ENCODE data around the gene LRRC25.

DNA sequence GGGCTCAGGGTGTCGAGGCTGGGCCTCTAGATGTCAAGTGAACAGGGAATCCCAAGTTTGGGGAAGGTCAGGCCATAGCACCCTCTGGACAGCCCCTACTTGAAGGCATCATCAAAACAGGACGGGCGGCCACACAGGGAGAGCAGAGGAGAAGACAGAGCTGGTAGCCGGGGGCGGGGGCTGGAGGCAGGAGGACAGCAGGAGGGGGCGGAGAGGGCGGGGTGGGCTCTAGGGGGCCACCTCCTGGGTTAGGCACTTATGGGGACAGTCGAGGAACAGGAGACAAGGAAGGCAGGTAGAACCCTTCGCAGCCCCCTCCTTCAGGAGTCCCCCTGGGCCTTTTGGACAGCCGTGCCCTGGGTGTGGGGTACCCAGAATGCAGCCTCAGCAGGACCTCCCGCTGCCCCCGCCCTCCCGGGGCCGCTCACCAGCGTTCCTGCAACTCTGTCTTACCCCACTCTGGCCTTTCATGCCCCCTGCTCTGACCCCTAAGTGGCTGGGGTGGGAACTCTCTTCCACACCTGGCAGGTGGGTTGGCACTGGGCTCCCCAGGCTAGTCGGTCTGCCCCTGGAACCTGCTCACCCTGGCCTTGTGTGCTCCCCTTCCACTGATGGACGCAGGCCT, 27.6 kb upstream of the LRRC25 start:
- no peak for TF ChIP-seq EZH2 (IDR thresholded peaks at IDR 0.05; ENCODE audit: low read length)
- TF ChIP-seq, protein P1, sequence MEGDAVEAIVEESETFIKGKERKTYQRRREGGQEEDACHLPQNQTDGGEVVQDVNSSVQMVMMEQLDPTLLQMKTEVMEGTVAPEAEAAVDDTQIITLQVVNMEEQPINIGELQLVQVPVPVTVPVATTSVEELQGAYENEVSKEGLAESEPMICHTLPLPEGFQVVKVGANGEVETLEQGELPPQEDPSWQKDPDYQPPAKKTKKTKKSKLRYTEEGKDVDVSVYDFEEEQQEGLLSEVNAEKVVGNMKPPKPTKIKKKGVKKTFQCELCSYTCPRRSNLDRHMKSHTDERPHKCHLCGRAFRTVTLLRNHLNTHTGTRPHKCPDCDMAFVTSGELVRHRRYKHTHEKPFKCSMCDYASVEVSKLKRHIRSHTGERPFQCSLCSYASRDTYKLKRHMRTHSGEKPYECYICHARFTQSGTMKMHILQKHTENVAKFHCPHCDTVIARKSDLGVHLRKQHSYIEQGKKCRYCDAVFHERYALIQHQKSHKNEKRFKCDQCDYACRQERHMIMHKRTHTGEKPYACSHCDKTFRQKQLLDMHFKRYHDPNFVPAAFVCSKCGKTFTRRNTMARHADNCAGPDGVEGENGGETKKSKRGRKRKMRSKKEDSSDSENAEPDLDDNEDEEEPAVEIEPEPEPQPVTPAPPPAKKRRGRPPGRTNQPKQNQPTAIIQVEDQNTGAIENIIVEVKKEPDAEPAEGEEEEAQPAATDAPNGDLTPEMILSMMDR (optimal IDR thresholded peaks at IDR 0.05 in 1 of 3, IDR thresholded peaks at IDR 0.05 in 1 of 3, conservative IDR thresholded peaks at IDR 0.05 in 1 of 3; ENCODE audit: extremely low read depth in 1 of 3, insufficient read depth in 2 of 3, low read length in 3 of 3), result no peak

Data from keratinocyte (primary cell).